ENCODE results near the gene TMA7B. TPM values are rescaled to one million over a fixed set of nuclear protein-coding genes. Genes with fewer than 3 reads are reported as not detected.

TMA7B gene
- total RNA-seq, 4 donors from 2014 or later: not detected

DNA sequence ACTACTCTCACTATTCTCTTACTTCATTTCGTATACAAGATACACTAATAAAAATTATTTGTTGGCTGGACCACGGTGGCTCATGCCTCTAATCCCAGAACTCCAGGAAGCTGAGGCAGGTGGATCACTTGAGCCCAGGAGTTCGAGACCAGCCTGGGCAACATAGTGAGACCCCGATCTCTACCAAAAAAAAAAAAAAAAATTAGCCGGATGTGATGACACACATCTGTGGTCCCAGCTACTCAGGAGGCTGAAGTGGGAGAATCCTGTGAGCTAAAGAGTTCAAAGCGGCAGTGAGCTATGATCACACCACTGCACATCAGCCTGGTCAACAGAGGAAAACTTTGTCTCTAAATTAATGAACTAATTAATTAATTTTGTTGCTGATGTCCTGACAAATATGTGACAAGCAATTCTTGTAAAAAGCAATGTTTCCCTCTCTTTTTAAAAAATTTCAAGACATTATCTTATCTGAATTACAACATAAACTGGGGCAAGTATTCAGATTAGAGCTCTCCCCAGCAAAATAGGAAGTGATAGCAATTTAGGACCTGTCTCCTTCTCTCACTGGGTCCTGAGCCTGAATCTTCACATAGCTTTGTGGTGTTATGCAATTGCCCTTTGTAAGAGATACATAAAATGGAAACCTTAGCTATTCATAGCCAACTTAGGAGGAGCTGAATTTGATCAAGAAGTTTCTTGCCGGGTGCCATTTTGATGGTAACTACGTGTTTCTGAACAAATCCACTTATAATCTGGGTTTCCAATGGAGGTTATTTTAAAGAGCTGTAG is 17.6 kb upstream of the TMA7B start:
- Histone ChIP-seq H3K9me3 (no peaks in the 10 kb centered on the region), H3K27me3 (no peaks in the 10 kb centered on the region), H3K4me3 (no peak overlapping the region), H3K4me1 (peaks cover 0 to 10% (median 8%) of the 10 kb centered on the region in 4 donors), H3K27ac (no peak overlapping the region), H3K36me3 (no peaks in the 10 kb centered on the region)
- no peak for TF ChIP-seq EP300 (IDR thresholded peaks at IDR 0.05)
- TF ChIP-seq, protein P1, sequence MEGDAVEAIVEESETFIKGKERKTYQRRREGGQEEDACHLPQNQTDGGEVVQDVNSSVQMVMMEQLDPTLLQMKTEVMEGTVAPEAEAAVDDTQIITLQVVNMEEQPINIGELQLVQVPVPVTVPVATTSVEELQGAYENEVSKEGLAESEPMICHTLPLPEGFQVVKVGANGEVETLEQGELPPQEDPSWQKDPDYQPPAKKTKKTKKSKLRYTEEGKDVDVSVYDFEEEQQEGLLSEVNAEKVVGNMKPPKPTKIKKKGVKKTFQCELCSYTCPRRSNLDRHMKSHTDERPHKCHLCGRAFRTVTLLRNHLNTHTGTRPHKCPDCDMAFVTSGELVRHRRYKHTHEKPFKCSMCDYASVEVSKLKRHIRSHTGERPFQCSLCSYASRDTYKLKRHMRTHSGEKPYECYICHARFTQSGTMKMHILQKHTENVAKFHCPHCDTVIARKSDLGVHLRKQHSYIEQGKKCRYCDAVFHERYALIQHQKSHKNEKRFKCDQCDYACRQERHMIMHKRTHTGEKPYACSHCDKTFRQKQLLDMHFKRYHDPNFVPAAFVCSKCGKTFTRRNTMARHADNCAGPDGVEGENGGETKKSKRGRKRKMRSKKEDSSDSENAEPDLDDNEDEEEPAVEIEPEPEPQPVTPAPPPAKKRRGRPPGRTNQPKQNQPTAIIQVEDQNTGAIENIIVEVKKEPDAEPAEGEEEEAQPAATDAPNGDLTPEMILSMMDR (IDR thresholded peaks at IDR 0.05): no peak
- TF ChIP-seq POLR2A (IDR thresholded peaks at IDR 0.05): no peak
- WGBS, 2 donors: 88 to 89% methylated on average over 8 of the region's 8 CpGs
- no peak for DNase-seq (ENCODE audit: low spot score in 2 of 2)

DNA sequence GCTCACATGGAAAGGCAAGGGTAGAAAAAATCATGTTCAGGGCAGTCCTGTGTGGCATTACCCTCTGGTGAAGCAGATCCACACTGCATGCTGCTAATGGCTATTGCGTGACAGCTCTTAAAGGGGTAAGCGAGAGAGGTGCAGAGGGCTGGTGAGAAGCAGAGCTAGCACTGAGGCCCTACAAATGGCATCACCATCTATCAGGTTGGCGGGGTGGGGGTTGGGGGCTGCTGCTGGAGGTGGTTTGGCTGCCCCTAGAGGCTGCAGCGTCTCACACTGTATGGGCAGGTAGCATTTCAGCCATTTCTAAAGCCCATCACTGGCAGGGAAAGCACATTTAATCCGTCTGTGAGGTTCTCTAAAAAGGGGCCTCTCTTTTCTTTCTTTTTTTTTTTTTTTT is 16.9 kb upstream of the TMA7B start:
- Histone ChIP-seq H3K27ac (no peak overlapping the region), H3K4me3 (no peak overlapping the region), H3K36me3 (no peaks in the 10 kb centered on the region), H3K9me3 (no peaks in the 10 kb centered on the region), H3K27me3 (no peaks in the 10 kb centered on the region), H3K4me1 (peaks cover 0 to 11% (median 8%) of the 10 kb centered on the region in 4 donors)
- no peak for DNase-seq (ENCODE audit: low spot score in 2 of 2)
- TF ChIP-seq POLR2A (IDR thresholded peaks at IDR 0.05) (no peak), EP300 (IDR thresholded peaks at IDR 0.05) (no peak)
- TF ChIP-seq, protein P1 (IDR thresholded peaks at IDR 0.05): no peak
- WGBS, 2 donors: 81 to 86% methylated on average over 5 of the region's 5 CpGs

DNA sequence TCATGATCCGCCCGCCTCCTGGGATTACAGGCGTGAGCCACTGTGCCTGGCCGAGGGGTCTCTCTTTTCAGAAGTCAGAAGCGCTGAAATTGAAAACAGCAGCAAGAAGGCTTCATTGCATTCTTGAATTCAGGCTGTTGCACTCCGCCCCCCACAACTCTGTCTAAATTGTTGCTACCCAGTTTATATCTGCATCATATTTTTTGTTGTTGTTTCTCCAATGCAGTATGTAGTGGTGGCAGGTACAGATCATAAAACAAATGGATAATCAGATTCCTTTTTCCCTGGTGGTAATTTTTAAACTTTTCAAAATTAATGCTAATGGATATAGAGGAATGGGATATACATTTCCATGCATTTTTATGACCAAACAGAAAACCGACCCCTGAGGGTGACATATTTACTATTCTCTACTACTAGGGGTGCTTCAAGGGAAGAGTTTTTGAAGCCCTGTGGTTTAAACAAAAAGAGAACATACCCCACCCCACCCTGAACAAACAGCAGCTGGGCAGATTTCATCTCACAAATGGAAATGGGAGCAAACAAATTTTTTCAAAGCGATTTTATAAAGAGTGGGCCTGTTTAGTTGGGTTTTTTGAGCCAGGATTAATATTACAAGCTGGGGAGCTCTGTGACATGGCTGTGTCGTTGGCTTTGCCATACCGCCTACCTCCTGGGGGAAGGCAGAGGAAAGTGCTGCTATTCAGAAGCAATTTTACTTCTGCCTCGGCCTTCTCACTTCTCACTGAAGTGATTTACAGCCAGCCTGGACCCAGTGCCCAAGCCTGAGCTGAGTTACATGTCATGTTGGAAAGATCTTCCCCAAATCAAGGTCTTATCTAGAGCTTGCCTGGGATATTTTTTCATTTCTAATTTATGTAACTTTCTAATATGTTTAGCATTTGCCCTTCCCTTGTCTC is 16.0 kb upstream of the TMA7B start:
- H3K4me3 ChIP-seq: no peak overlapping the region
- H3K27ac ChIP-seq: peak overlapping the region in 1 of 4 donors; percentile 60
- H3K9me3 ChIP-seq: no peaks in the 10 kb centered on the region
- 83 to 85% methylated on average over 11 of the region's 11 CpGs for WGBS, 2 donors
- H3K36me3 ChIP-seq: no peaks in the 10 kb centered on the region
- TF ChIP-seq, protein P1 (IDR thresholded peaks at IDR 0.05): no peak
- TF ChIP-seq POLR2A (IDR thresholded peaks at IDR 0.05) (no peak), EP300 (IDR thresholded peaks at IDR 0.05) (no peak)
- peaks cover 0 to 15% (median 8%) of the 10 kb centered on the region in 4 donors for H3K4me1 ChIP-seq
- no peaks in the 10 kb centered on the region for H3K27me3 ChIP-seq
- no peak for DNase-seq (ENCODE audit: low spot score in 2 of 2)

DNA sequence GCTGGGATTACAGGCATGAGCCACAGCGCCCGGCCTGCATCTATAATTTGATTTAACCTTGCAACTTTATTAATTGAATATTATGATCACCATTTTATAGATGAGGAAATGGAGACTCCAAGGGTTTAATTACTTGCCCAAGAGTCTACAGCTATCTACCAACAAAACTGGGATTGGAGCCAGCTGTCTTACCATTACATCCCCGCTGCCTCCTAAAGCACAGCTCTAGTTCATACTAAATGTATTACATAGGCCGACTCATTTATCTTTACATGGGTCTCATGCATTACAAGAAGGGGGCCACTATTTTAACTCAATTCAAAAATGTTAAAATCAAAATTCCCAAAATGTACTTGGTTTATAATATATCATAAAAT is 14.1 kb upstream of the TMA7B start:
- TF ChIP-seq POLR2A (IDR thresholded peaks at IDR 0.05) (no peak), EP300 (IDR thresholded peaks at IDR 0.05) (no peak)
- TF ChIP-seq, protein P1 (IDR thresholded peaks at IDR 0.05): no peak
- WGBS, 2 donors: 97% methylated on average over 4 of the region's 4 CpGs
- no peak for DNase-seq (ENCODE audit: low spot score in 2 of 2)
- no peak overlapping the region for H3K4me3 ChIP-seq
- no peaks in the 10 kb centered on the region for H3K36me3 ChIP-seq
- no peaks in the 10 kb centered on the region for H3K9me3 ChIP-seq
- no peaks in the 10 kb centered on the region for H3K27me3 ChIP-seq
- peak overlapping the region in 2 of 4 donors; percentile 53 to 71 for H3K27ac ChIP-seq
- H3K4me1 ChIP-seq: peaks cover 0 to 21% (median 8%) of the 10 kb centered on the region in 4 donors

All from tibial nerve (tissue), 4 donors.